ENCODE measurements around the gene ASTN2.

Gene ASTN2

GRCh38 chr9:117325110-117325731 lies 89.6 kb downstream of the ASTN2 start:
- in situ Hi-C loops (cut with HindIII; ENCODE audit: low pct_ligation_motif_present, low sequenced_read_pairs): no loop called here
- Histone ChIP-seq H3K36me3 (replicated peaks) (no peaks in the 10 kb centered on the region), H3K27ac (no peak overlapping the region), H3K27me3 (replicated peaks) (no peaks in the 10 kb centered on the region), H3K4me3 (ENCODE audit: low read depth, low read length) (no peak overlapping the region)
- TF ChIP-seq CTCF (IDR thresholded peaks at IDR 0.05; ENCODE audit: low read depth, low read length, missing control alignments): no peak
- no peak for DNase-seq

- in situ Hi-C loops (cut with HindIII; ENCODE audit: low pct_ligation_motif_present, low sequenced_read_pairs): no loop called here
- Histone ChIP-seq H3K4me3 (ENCODE audit: low read depth, low read length) (no peak overlapping the region), H3K27ac (no peak overlapping the region), H3K36me3 (replicated peaks) (no peaks in the 10 kb centered on the region), H3K27me3 (replicated peaks) (no peaks in the 10 kb centered on the region)
- TF ChIP-seq CTCF (IDR thresholded peaks at IDR 0.05; ENCODE audit: low read depth, low read length, missing control alignments): no peak
- no peak for DNase-seq
Observed at GRCh38 chr9:117323390-117323789, 91.5 kb downstream of the ASTN2 start.

- TF ChIP-seq CTCF (IDR thresholded peaks at IDR 0.05; ENCODE audit: low read depth, low read length, missing control alignments): no peak
- H3K36me3 ChIP-seq (replicated peaks): no peaks in the 10 kb centered on the region
- H3K27me3 ChIP-seq (replicated peaks): no peaks in the 10 kb centered on the region
- H3K4me3 ChIP-seq (ENCODE audit: low read depth, low read length): no peak overlapping the region
- H3K27ac ChIP-seq: no peak overlapping the region
- in situ Hi-C loops (cut with HindIII; ENCODE audit: low pct_ligation_motif_present, low sequenced_read_pairs): no loop called here
- no peak for DNase-seq
Observed at GRCh38 chr9:117317192-117317591, 97.7 kb downstream of the ASTN2 start.

- in situ Hi-C loops (cut with HindIII; ENCODE audit: low pct_ligation_motif_present, low sequenced_read_pairs): no loop called here
- no peak overlapping the region for H3K4me3 ChIP-seq (ENCODE audit: low read depth, low read length)
- TF ChIP-seq CTCF (IDR thresholded peaks at IDR 0.05; ENCODE audit: low read depth, low read length, missing control alignments): no peak
- H3K36me3 ChIP-seq (replicated peaks): no peaks in the 10 kb centered on the region
- H3K27me3 ChIP-seq (replicated peaks): no peaks in the 10 kb centered on the region
- H3K27ac ChIP-seq: no peak overlapping the region
- no peak for DNase-seq
Observed at GRCh38 chr9:117315236-117315635, 99.6 kb downstream of the ASTN2 start.

GRCh38 chr9:117313989-117314388 lies 100.9 kb downstream of the ASTN2 start:
- Histone ChIP-seq H3K4me3 (ENCODE audit: low read depth, low read length) (no peak overlapping the region), H3K36me3 (replicated peaks) (no peaks in the 10 kb centered on the region), H3K27me3 (replicated peaks) (no peaks in the 10 kb centered on the region), H3K27ac (no peak overlapping the region)
- in situ Hi-C loops (cut with HindIII; ENCODE audit: low pct_ligation_motif_present, low sequenced_read_pairs): no loop called here
- DNase-seq: no peak
- TF ChIP-seq CTCF (IDR thresholded peaks at IDR 0.05; ENCODE audit: low read depth, low read length, missing control alignments): no peak

- H3K27ac ChIP-seq: no peak overlapping the region
- no peak for TF ChIP-seq CTCF (IDR thresholded peaks at IDR 0.05; ENCODE audit: low read depth, low read length, missing control alignments)
- H3K36me3 ChIP-seq (replicated peaks): no peaks in the 10 kb centered on the region
- in situ Hi-C loops (cut with HindIII; ENCODE audit: low pct_ligation_motif_present, low sequenced_read_pairs): no loop called here
- DNase-seq: no peak
- H3K27me3 ChIP-seq (replicated peaks): no peaks in the 10 kb centered on the region
- no peak overlapping the region for H3K4me3 ChIP-seq (ENCODE audit: low read depth, low read length)
Observed at GRCh38 chr9:117307701-117308100, 107.2 kb downstream of the ASTN2 start.

Measured in brain microvascular endothelial cell (primary cell).